ENCODE data around the gene HAGHL. TPM values are rescaled to one million over a fixed set of nuclear protein-coding genes. Genes with fewer than 3 reads are reported as not detected.

Gene HAGHL
- total RNA-seq, 1 donor = 22.6 TPM

GRCh38 chr16:719815-720446 lies 7.0 kb upstream of the HAGHL start:
- no peak for DNase-seq (ENCODE audit: low read depth in 2 of 3, low spot score in 2 of 3)

- peak in 1 of 3 donors; percentile 53 for DNase-seq (ENCODE audit: low read depth in 2 of 3, low spot score in 2 of 3)
Observed at GRCh38 chr16:720447-720989, 6.4 kb upstream of the HAGHL start.

GRCh38 chr16:720990-721764 lies 5.7 kb upstream of the HAGHL start, which contains the start of gene ANTKMT:
TSS of gene ANTKMT (plus strand) at chr16:721146. CDS start at chr16:721275, 129 bp downstream.
- DNase-seq (ENCODE audit: low read depth in 2 of 3, low spot score in 2 of 3) = peak; percentile 62 to 87 (median 85)

- no peak for DNase-seq (ENCODE audit: low read depth in 2 of 3, low spot score in 2 of 3)
Observed at GRCh38 chr16:721765-722540, 5.0 kb upstream of the HAGHL start.

- no peak for DNase-seq (ENCODE audit: low read depth in 2 of 3, low spot score in 2 of 3)
Observed at GRCh38 chr16:722835-723633, 3.9 kb upstream of the HAGHL start.

GRCh38 chr16:723695-724094 lies 3.2 kb upstream of the HAGHL start:
- no peak for DNase-seq (ENCODE audit: low read depth in 2 of 3, low spot score in 2 of 3)

- no peak for DNase-seq (ENCODE audit: low read depth in 2 of 3, low spot score in 2 of 3)
Observed at GRCh38 chr16:724188-725040, 2.5 kb upstream of the HAGHL start.

- no peak for DNase-seq (ENCODE audit: low read depth in 2 of 3, low spot score in 2 of 3)
Observed at GRCh38 chr16:725041-725376, 1.9 kb upstream of the HAGHL start.

- DNase-seq (ENCODE audit: low read depth in 2 of 3, low spot score in 2 of 3) = no peak
Observed at GRCh38 chr16:725463-726187, 1.3 kb upstream of the HAGHL start.

- no peak for DNase-seq (ENCODE audit: low read depth in 2 of 3, low spot score in 2 of 3)
Observed at GRCh38 chr16:726188-726437, 793 bp upstream of the HAGHL start.

- DNase-seq (ENCODE audit: low read depth in 2 of 3, low spot score in 2 of 3) = no peak
Observed at GRCh38 chr16:727291-727977, 528 bp downstream of the HAGHL start.

GRCh38 chr16:728131-728889 lies 1.4 kb downstream of the HAGHL start:
- peak in 1 of 3 donors; percentile 47 for DNase-seq (ENCODE audit: low read depth in 2 of 3, low spot score in 2 of 3)

- DNase-seq (ENCODE audit: low read depth in 2 of 3, low spot score in 2 of 3) = no peak
Observed at GRCh38 chr16:728890-729744, 2.2 kb downstream of the HAGHL start.

GRCh38 chr16:729768-730665 lies 3.1 kb downstream of the HAGHL start:
- DNase-seq (ENCODE audit: low read depth in 2 of 3, low spot score in 2 of 3) = no peak

GRCh38 chr16:730666-731509 lies 4.0 kb downstream of the HAGHL start:
- DNase-seq (ENCODE audit: low read depth in 2 of 3, low spot score in 2 of 3) = no peak

Measured in hematopoietic multipotent progenitor cell (in vitro differentiated cells).